Measurements from ENCODE around the gene CAPN10.

The CAPN10 gene

DNA sequence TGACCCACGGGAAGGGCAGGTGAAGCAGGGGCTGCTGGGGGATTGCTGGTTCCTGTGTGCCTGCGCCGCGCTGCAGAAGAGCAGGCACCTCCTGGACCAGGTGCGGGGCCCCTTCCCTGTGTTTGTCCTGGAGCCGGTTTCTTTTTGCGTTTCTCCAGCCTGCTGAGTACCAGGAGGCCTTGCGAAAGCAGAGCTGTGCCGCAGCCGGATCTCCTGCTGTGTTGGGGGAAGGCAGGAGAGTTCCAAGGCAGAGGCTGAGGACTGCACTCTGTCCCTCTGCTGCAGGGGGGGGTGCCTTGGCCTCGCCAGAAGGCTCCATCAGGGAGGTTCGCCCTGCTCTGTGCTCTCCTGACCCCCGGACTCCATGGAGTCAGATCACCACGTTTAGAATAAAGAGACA is 2.8 kb downstream of the CAPN10 start:
- H3K9me3 ChIP-seq: no peaks in the 10 kb centered on the region
- no peak overlapping the region for H3K27ac ChIP-seq
- intact Hi-C loops (cut with DNase I; ENCODE audit: low total_unique reads): loop anchor here (5.0 kb wide), 1 partner anchor 562 kb away; the partner anchor contains the start of gene NDUFA10
- TF ChIP-seq, protein P1, sequence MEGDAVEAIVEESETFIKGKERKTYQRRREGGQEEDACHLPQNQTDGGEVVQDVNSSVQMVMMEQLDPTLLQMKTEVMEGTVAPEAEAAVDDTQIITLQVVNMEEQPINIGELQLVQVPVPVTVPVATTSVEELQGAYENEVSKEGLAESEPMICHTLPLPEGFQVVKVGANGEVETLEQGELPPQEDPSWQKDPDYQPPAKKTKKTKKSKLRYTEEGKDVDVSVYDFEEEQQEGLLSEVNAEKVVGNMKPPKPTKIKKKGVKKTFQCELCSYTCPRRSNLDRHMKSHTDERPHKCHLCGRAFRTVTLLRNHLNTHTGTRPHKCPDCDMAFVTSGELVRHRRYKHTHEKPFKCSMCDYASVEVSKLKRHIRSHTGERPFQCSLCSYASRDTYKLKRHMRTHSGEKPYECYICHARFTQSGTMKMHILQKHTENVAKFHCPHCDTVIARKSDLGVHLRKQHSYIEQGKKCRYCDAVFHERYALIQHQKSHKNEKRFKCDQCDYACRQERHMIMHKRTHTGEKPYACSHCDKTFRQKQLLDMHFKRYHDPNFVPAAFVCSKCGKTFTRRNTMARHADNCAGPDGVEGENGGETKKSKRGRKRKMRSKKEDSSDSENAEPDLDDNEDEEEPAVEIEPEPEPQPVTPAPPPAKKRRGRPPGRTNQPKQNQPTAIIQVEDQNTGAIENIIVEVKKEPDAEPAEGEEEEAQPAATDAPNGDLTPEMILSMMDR (IDR thresholded peaks at IDR 0.05): no peak
- peak in 1 of 2 donors; percentile 48 for DNase-seq
- peaks cover 6 to 36% (median 30%) of the 10 kb centered on the region in 4 donors for H3K4me1 ChIP-seq
- peaks cover 0 to 50% (median 34%) of the 10 kb centered on the region in 3 donors for H3K36me3 ChIP-seq
- H3K27me3 ChIP-seq: no peaks in the 10 kb centered on the region
- no peak overlapping the region for H3K4me3 ChIP-seq

DNA sequence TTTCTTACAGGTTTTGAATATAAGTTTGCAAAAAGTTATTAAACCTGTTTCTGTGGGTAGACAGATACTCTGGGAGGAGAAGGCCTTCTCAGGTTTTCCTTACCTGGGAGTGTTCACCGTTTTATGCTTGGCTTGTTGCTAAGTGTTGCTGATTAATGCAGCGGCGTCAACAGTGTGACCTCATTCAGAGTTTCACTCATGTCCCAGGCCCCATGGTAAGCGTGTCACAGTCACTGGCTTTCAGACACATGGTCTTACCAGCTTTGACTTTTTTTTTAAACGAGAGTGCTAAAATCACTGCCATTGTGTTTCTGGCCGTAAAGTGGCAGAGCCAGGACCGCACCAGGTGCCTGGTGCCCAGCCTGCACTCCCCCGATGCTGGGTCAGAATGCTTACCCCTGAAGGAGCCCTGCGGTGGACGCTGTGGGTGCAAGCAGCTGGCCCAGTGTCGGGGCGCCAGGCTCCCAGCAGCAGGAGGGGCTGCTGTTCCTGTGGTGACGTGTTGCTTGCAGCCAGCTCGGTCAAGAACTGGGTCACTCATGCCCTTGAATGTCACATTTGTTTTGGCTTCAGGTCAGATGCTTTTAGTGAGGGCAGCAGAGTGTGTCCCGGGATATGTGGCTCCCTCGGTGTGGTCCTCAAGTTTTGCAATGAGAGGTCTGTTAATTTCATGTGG is 3.5 kb downstream of the CAPN10 start:
- TF ChIP-seq, protein P1 (IDR thresholded peaks at IDR 0.05): no peak
- H3K4me3 ChIP-seq: no peak overlapping the region
- no peaks in the 10 kb centered on the region for H3K27me3 ChIP-seq
- H3K36me3 ChIP-seq: peaks cover 0 to 55% (median 35%) of the 10 kb centered on the region in 3 donors
- no peaks in the 10 kb centered on the region for H3K9me3 ChIP-seq
- H3K4me1 ChIP-seq: peaks cover 6 to 36% (median 25%) of the 10 kb centered on the region in 4 donors
- intact Hi-C loops (cut with DNase I; ENCODE audit: low total_unique reads): loop anchor here (5.0 to 10.0 kb wide), 2 partner anchors 563 to 565 kb away; partner anchors contain the start of genes NDUFA10 and PPP1R7
- peak in 1 of 2 donors; percentile 44 for DNase-seq
- no peak overlapping the region for H3K27ac ChIP-seq

DNA sequence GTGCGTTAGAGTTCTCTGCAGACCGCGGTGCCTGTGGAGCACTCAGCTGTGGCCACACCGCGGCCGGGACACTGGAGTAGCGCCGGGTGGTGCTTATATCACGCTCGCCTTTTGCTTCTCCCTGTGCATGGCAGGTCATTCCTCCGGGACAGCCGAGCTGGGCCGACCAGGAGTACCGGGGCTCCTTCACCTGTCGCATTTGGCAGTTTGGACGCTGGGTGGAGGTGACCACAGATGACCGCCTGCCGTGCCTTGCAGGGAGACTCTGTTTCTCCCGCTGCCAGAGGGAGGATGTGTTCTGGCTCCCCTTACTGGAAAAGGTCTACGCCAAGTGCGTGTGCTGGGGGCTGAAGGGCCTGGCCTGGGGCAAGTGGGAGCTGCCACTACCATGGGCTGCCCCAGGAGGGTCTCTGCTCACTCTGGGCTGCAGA is 4.2 kb downstream of the CAPN10 start:
- H3K4me1 ChIP-seq: peaks cover 6 to 36% (median 24%) of the 10 kb centered on the region in 4 donors
- peak in 1 of 2 donors; percentile 60 for DNase-seq
- intact Hi-C loops (cut with DNase I; ENCODE audit: low total_unique reads): loop anchor here (10.0 kb wide), 1 partner anchor 564 kb away; the partner anchor contains the start of gene PPP1R7

DNA sequence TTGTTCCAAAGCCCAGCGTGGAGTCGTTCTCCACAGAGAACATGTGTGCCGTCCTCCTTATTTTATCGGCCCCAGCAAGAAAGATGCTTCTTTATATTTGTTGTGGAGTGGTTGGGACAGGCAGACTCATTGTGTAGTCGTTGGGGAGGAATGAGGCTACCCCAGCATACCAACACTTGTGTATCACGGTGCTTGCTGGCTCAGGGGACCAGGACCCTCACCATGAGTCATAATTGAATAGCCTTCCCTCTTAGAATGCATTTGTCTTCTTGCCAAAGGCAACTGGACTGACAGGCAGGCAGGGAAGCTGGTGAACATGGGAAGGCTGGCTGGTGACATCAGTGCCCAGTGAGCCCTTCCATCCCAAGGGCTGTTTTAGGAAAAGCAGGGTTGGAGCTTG is 4.7 kb downstream of the CAPN10 start:
- peaks cover 0 to 59% (median 40%) of the 10 kb centered on the region in 3 donors for H3K36me3 ChIP-seq
- DNase-seq: no peak
- TF ChIP-seq, protein P1 (IDR thresholded peaks at IDR 0.05): no peak

More for the DNA sequence above, 4.2 kb downstream of the CAPN10 start:
- H3K27me3 ChIP-seq: no peaks in the 10 kb centered on the region
- TF ChIP-seq, protein P1 (IDR thresholded peaks at IDR 0.05): no peak
- H3K4me3 ChIP-seq: no peak overlapping the region
- H3K9me3 ChIP-seq: no peaks in the 10 kb centered on the region
- no peak overlapping the region for H3K27ac ChIP-seq
- peaks cover 0 to 59% (median 40%) of the 10 kb centered on the region in 3 donors for H3K36me3 ChIP-seq

DNA sequence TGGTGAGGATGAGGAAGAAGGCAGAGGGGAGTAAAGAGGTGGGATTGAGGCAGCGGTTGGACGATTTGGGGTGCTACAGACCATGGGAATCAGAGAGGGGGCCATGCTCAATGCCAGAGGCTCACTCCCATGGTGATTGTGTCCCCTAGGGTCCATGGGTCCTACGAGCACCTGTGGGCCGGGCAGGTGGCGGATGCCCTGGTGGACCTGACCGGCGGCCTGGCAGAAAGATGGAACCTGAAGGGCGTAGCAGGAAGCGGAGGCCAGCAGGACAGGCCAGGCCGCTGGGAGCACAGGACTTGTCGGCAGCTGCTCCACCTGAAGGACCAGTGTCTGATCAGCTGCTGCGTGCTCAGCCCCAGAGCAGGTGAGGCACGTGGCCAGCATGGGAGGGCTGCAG is 5.2 kb downstream of the CAPN10 start:
- Histone ChIP-seq H3K4me1 (peaks cover 6 to 47% (median 34%) of the 10 kb centered on the region in 4 donors), H3K4me3 (no peak overlapping the region), H3K27ac (no peak overlapping the region), H3K27me3 (no peaks in the 10 kb centered on the region), H3K9me3 (no peaks in the 10 kb centered on the region), H3K36me3 (peaks cover 0 to 59% (median 40%) of the 10 kb centered on the region in 3 donors)
- TF ChIP-seq, protein P1 (IDR thresholded peaks at IDR 0.05): no peak
- intact Hi-C loops (cut with DNase I; ENCODE audit: low total_unique reads): loop anchor here (10.0 kb wide), 1 partner anchor 563 kb away; the partner anchor contains the start of gene PPP1R7
- DNase-seq: peak in 1 of 2 donors; percentile 53

More for the DNA sequence above, 4.7 kb downstream of the CAPN10 start:
- no peak overlapping the region for H3K27ac ChIP-seq
- no peaks in the 10 kb centered on the region for H3K27me3 ChIP-seq
- no peaks in the 10 kb centered on the region for H3K9me3 ChIP-seq
- H3K4me3 ChIP-seq: no peak overlapping the region
- intact Hi-C loops (cut with DNase I; ENCODE audit: low total_unique reads): loop anchor here (10.0 kb wide), 1 partner anchor 564 kb away; the partner anchor contains the start of gene PPP1R7
- H3K4me1 ChIP-seq: peaks cover 6 to 41% (median 29%) of the 10 kb centered on the region in 4 donors

Measured in tibial artery (tissue), 4 donors.